ENCODE data around the gene WAPL. TPM values are rescaled to one million over a fixed set of nuclear protein-coding genes. Genes with fewer than 3 reads are reported as not detected.
A peak's percentile ranks its signal among the peaks of the same experiment; 100 is the strongest.

Gene WAPL
- total and polyA plus RNA-seq, 10 of the 15 experiments (the other 5 are each of a cell fraction or from before 2014, with no cell fraction given), result 15.7 to 45.8 (median 29.0) TPM

- SMC1A ChIA-PET (ENCODE audit: uncharacterized antibody, unreplicated experiment), result interaction anchor here (1.0 to 7.6 kb wide), 4 partner anchors 24 to 256 kb away, joined by 3 to 42 read pairs (median 6); no protein-coding TSS in a partner anchor
- Histone ChIP-seq H3K4me3 (no peak overlapping the region), H3K9me3 (replicated peaks; ENCODE audit: control insufficient read depth, insufficient read depth, low read length) (no peaks in the 10 kb centered on the region; the same call in 2 of the 3 replicates), H3K27me3 (replicated peaks in 1 of 2; ENCODE audit: control insufficient read depth in 2 of 2, insufficient read depth in 2 of 2, low read length in 1 of 2) (no peaks in the 10 kb centered on the region), H3K4me1 (ENCODE audit: control insufficient read depth, insufficient read depth, low read length) (peaks cover 18% of the 10 kb centered on the region), H3K4me2 (ENCODE audit: control insufficient read depth, insufficient read depth) (no peak overlapping the region), H3K79me2 (ENCODE audit: control insufficient read depth, insufficient read depth, low read length) (peaks cover 33% of the 10 kb centered on the region), H3K27ac (ENCODE audit: control insufficient read depth, insufficient read depth) (no peak overlapping the region), H4K20me1 (ENCODE audit: control insufficient read depth, insufficient read depth) (no peaks in the 10 kb centered on the region), H3K9ac (ENCODE audit: control insufficient read depth, insufficient read depth, low read length) (no peak overlapping the region), H2AFZ (ENCODE audit: control insufficient read depth, low read depth, low read length) (no peak overlapping the region), H3K36me3 (ENCODE audit: control insufficient read depth in 2 of 2, insufficient read depth in 2 of 2, low read length in 1 of 2) (no peaks in the 10 kb centered on the region)
- TF ChIP-seq SUZ12 (IDR thresholded peaks at IDR 0.05; ENCODE audit: unreplicated experiment) (no peak), IRF3 (IDR thresholded peaks at IDR 0.05) (no peak), CTCF (IDR thresholded peaks at IDR 0.05 in 2 of 3, conservative IDR thresholded peaks at IDR 0.05 in 1 of 3; ENCODE audit: control insufficient read depth in 2 of 3, extremely low read depth in 1 of 3, insufficient read depth in 1 of 3, low read depth in 3 of 3, low read length in 3 of 3) (peak; percentile 6 to 17 (median 16); a peak in 1 of 6 replicates)
- BruUV-seq (replicated peaks), result no TSS peak
- in situ Hi-C loops (cut with MboI), result no loop called here
- ATAC-seq (no peak), DNase-seq (ENCODE audit: low read depth, low spot score) (no peak), FAIRE-seq (no peak)
- CTCF ChIA-PET, result interaction anchor here (1.0 to 7.5 kb wide), 7 partner anchors 9 to 198 kb away, joined by 3 to 74 read pairs (median 4); no protein-coding TSS in a partner anchor
- WGBS (ENCODE audit: insufficient coverage, insufficient replicate concordance, low lambda C conversion rate, missing lambda C conversion rate), result 77% methylated on average over 7 of the region's 7 CpGs
- RAD21 ChIA-PET (ENCODE audit: unreplicated experiment), result interaction anchor here (1.1 to 4.5 kb wide), 2 partner anchors 9 to 197 kb away, joined by 3 to 36 read pairs; no protein-coding TSS in a partner anchor
- intact Hi-C loops (cut with micrococcal nuclease; ENCODE audit: unreplicated experiment), result no loop called here
- POLR2A ChIA-PET, result interaction anchor here (1.2 kb wide), 1 partner anchor 13 kb away, joined by 14 read pairs; no protein-coding TSS in a partner anchor
Observed at GRCh38 chr10:86387178-86387794, 134.3 kb downstream of the WAPL start.
